ENCODE data around the gene FBXO28.

GRCh38 chr1:224203243-224204016 is 89.5 kb downstream of the FBXO28 start:
- TF ChIP-seq POLR2A (IDR thresholded peaks at IDR 0.05) (peak in 1 of 2 donors; percentile 41), CTCF (IDR thresholded peaks at IDR 0.05) (no peak)
